Stimulated activated CD8-positive, alpha-beta memory T cell treated with anti-CD3 and anti-CD28 coated beads, Interleukin-12 subunit alpha, Interleukin-12 subunit beta, amount 100 ng/mL, for 1 hour (primary cell): Measurements from ENCODE around the gene TBL1XR1.

Experiments used
- DNase-seq: peaks from one replicate; pipeline ENCODE4 v3.0.0-alpha.2; 2020; ENCODE audit warnings: low read depth

Gene TBL1XR1

DNA sequence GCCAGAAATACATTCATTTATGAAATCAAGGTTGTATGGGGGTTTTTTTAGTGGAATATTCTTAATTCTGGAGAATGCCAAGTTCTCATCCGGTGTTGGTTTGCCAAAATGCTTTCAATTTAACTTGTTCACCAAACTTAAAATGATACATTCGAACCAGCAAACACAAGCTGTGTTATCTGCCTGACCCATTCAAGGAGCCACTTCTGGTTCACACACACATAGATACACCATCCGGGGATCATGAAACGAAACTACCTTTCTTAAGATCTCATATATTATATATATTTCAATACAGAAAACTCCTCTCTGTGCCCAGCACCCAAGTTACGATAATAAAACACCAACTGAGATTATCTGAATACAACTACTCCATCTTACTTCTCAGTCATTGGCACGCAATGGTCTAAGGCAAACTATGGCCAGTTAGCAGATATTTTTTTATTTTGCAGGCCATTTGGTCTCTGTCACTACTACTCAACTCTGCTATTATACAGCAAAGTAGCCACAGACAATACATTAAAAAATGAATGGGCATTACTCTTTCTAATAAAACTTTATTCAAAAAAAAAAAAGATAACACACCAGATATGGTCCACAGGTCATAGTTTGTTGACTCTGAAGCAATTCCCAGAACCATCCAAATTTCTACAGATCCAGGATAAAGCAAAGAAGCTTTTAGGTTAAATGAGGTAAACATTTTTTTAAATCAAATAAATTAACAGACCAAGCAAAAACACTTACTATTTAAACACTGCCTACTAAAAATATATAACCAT, 89.6 kb downstream of the TBL1XR1 start:
- DNase-seq = no peak

DNA sequence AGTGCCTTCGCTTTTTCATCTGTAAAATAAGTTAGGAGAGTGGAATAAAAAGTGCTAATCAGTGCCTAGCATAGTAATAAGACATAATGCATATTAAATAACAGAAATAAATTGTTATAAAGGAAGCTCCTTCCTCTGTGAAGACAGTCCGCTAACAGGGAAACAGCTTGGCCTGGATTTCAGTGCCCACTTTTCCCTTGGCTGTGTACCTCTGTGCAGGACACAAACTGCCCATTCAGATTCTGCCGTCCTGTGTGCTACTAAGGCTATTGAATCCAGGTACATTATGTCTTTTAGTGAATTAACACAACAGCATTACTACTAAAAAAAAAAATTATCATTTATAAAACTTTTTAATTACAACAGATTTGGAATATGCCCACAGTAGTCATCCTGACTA, 90.7 kb downstream of the TBL1XR1 start:
- DNase-seq = no peak

DNA sequence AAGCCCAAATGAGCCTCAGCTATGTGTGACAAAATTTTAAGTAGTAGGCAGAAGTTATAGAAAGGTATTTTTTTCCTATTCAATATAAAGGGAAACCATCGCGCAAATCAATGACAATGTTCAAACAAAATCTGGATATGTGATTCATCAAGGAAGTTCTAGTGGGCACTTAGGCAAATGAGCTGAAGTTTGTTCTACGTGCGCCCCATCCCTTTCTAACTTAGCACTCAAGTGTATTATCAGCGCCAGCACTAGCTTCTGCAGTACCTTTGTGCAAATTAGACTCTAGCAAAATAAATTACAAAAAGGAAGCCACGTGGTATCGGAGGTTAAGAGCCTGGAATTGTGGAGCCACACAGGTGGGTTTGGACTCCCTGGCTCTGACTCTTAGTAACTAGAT, 91.1 kb downstream of the TBL1XR1 start:
- no peak for DNase-seq

DNA sequence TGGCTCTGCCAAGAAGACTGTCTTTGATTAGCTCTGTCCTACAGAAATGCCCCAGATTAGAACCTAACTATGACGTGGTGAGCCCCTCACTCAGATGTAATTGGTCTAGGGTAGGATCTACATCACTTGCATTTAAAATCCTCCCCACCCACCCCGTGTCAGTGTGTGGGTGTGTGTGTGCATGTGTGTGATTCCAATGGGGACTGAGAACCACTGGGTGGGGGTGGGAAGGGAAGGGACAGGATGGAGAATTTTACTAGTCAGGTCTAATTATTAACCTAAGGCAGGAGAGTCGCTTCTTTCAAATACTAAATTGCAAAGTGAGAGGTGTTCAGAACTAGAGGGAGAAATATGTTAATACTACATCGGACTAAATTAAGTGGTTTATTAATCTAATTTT, 91.7 kb downstream of the TBL1XR1 start:
- DNase-seq = no peak

DNA sequence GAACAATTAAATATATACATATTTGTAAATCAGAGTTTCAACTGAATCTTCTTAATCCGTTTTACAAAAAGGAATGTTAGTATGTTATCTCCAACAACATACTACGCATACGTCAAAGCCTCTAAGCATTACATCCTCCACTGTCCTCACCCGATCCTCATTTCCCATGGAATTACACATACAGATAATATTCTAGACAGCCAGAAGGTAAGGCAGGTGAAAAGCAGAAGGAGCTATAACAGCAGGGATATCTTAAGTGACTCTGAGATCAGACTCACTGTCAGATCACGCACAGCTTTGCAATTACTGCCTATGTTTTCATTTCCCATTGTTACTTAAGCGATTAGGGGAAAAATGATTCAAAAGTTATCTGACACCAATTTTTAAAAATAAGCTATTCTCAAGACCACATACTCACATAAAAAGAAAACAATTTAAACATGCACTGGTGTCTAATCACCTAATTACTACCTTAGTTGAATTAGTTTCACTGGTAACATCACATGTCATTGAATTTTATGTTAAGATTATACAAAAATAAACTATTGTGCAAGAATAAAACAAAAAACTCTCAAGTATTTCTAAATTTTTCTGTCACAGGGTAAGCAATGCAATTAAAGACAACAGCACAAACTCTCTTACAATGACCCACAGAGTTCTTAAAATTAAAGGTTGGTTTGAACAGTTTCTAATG, 92.8 kb downstream of the TBL1XR1 start:
- no peak for DNase-seq

DNA sequence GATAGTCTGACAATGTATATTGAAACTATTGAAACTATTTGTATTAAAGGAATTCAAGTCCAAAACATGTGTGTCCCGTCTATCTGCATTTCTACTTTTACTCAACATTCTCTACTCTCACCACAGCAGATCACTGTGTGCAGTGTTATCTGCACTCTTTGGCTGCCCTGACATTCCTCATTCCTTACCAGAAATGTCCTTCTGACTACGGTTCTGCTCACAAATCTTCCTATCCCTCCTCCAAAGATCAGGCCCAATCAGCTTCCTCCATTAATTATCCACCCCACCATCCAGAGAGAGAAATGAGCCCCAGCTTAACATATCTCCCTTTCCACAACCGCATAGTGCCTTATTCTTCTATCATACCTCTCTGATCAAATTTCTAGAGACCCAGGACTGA, 94.7 kb downstream of the TBL1XR1 start:
- no peak for DNase-seq

DNA sequence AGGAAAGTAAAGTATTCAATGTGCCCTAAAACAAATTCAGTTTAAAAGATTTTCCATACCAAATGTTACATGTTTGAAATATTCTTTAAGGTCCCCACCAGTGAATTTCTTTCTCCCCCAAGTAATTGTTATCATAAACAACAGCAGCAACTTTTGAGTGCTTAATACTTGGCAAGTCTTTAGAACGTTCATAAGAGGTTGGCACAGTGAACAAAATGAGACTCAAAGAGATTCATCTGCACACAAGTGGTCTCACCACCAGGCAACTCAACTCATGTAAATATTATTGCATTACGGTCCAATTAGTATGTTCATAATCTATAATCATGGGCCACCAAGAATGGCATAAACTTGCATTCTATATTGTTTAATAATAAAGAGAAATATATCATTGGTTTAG, 98.7 kb downstream of the TBL1XR1 start:
- no peak for DNase-seq

DNA sequence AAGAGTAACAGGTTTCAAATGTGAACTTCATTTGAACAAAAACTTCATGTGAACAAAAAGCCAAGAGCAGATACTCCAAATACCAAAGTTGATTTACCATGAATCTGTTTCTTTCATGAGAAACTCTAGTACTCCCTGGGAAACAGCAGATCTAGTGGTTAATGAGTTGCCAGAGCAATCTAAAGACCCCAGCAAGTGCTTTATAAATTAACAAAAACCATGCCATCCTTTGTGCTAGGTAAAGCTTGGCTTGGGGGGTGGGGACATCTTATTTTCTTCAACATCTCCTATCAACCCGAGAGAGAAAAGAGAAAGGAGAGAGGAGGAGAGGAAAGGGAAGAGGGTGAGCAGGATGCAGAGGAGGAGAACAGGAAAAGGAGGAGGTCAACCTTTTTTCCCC, 100.7 kb downstream of the TBL1XR1 start:
- DNase-seq = no peak

DNA sequence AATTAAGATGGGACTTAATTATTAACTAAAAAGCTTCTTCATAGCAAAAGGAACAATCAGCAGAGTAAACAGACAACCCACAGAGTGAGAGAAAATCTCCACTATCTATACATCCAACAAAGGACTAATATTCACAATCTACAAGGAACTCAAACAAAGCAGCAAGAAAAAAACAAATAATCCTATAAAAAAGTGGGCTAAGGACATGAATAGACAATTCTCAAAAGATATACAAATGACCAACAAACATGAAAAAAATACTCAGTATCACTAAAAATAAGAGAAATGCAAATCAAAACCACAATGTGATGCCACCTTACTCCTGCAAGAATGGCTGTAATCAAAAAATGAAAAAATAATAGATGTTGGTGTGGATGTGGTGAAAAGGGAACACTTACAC, 103.3 kb downstream of the TBL1XR1 start:
- DNase-seq = no peak

DNA sequence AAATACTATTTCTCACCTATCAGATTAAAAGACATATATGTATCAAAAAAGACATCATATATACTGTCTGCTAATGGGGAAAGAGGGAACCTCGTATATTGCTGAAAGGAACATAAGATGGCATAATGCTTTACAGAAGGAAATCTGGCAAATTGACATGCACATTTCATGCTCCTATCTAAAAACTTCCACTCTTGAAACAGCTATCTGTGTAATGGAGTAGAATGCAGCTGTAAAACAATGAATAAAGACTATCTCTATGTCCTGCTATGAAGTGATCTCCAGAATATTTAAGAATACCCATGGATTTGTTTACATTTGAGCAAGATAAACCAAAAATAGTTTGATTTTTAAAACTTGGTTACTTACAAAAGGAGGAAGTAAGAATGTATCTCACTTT, 107.4 kb downstream of the TBL1XR1 start:
- DNase-seq = no peak

DNA sequence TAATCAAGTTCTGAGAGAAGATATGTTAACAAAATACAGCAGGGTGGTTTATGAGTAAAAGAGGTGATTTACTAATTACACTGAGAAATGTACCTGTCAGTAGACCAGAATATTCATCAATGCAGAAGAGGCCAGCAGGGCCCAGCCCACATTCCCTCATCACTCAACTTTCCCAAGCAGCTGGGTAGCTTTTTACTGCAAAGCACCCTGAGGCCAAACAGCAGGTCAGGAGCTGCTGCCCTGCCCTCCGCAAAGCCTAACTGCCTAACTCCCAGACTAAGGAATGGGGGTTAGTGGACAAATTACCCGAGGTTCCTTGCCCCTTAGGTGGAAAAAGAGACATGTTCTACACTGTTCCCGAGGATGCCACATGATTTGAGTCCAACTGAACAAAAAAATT, 108.2 kb downstream of the TBL1XR1 start:
- no peak for DNase-seq

DNA sequence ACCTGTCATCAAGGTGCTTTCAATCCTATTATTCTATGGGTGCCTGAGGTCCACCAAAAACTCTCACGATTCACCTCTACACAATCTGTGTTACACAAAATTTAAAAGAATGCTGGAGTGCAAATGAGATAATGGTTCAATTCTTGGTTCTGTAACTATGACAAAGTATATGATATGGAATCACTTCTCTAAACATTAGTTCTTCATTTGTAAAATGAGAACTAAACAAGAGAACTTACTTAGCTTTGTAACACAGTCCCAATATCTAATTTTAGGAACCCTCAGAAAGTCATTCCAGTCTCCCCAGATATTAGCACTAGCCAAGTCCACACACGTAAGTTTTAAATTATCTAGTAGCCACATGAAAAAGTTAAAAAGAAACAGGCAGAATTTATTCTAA, 111.5 kb downstream of the TBL1XR1 start:
- DNase-seq = no peak

DNA sequence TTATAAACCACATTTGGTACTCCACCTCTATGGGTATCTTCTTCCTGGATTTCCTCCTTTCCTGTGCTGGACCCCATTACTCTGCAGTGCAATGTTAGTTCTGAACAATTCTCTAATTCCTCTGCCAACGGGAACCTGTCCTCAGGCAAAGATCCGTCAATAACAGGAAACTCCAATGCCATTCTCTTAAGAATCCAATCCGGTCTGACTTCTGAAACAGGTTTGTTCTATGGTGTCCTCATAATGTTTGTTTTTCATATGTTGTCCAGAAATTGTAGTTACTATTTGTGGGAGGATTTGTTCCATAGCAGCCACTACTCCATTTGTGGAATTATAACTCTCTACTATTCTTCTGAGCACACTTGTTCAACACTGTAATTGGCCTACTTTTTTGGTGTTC, 112.7 kb downstream of the TBL1XR1 start:
- DNase-seq = no peak

DNA sequence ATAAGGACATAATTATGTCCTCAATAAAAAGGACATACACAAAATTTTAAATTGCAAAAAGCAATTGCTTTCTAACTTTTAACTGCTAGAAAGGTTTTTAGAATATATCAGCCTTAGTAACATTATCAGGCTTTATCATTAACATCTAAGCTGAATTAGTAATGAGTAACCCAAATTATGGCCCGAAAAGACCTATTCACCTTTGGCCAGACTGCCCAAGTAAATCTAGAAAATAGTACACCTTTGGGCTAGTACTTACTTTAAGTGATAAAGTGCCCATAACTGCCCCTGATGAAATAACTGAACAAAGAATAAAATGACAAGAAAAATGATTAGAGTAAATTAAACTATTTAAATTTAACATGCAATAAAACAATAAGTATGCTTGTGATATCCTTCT, 117.2 kb downstream of the TBL1XR1 start:
- DNase-seq = no peak

DNA sequence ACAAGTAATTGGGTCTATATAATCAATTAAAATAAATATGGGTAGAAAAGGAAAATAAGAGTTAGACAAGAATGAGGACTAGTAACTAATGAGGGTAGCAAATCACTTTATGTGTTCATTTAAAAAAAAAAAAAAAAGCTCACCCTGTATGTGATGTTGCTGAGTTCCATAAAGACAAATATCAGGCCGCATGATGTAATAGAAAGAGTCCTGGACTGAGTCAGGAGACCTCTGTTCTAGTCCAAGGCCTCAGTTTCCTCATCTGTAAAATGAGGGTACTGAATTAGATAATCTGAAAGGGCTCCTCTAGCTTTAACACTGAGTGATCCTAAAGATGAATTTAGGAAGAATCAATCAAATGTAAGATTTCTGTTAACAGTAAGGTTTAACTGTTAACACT, 117.6 kb downstream of the TBL1XR1 start:
- no peak for DNase-seq

DNA sequence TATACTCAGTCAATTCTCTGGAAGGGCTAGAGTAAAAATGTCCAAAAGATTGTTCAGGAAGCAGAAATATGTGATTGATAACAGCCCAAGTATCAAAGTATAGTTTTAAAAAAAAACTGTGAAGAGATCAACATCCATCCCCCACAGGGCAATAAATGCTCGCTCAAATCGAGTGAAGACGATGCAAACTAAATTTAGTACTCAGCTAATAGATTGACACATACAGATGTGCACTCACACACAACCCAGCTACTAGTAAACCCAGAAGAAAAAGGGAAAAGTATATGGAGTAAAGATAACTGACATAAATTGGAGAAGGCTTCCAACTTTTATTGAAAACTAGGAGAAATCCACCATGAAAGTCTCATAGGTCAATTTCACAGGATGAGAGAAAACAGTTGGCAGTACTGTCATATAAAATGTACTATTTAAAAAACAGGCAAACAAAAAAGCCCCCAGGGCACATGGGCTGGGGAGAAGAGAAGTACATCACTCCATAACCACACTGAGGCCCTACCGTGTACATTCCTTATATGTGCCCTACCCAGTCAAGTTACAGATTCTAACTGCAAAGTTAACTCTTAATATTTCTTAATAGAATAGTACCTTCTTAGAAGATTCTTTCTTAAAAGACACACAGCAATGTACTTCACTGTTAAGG, 125.7 kb downstream of the TBL1XR1 start:
- DNase-seq = no peak

DNA sequence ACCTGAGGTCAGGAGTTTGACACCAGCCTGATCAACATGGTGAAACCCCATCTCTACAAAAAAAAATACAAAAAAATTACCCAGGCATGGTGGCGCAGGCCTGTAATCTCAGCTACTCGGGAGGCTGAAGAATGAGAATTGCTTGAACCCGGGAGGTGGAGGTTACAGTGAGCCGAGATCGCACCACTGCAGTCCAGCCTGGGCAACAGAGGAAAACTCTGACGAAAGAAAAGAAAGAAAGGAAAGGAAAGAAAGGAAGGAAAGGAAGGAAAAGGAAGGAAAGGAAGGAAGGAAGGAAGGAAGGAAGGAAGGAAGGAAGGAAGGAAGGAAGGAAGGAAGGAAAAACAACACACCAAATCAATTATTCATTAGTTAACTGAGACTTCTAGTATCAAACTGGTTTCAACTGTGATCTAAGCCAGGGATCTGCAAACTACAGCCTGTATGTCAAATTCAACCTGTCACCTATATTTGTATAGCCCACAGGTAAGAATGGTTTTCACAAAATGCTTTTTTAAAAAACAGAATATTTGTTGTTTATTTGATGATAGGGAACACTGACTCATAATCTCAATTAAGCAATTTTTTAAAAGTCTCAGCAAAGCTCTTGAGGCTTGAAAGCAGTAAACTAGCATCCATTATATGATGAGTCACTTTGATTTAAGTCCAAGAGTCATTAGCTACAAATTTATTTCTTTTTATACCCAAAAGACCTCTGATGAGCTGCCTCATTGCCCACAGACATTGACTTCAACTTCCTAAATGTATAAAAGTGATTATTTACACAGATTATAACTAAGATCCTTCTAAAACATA, 127.6 kb downstream of the TBL1XR1 start:
- DNase-seq = no peak

DNA sequence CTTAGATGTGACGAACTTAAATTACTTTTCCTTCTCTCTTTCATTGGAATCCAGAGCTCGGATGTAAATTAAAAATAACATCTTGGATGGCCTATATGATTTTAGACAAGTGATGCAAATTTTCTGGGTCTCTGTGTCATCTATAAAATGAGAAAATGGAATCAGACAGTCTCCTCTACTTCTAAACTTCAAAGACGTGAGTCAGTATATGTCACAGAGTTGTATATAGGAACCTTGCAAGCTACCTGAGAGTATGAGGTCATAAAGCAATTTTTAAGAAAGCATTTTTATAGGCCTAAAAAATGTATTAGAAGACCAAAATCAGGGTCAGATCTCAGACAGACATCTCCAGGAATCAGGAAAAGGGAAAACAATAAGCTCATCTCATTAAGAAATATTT, 128.3 kb downstream of the TBL1XR1 start:
- DNase-seq = no peak

DNA sequence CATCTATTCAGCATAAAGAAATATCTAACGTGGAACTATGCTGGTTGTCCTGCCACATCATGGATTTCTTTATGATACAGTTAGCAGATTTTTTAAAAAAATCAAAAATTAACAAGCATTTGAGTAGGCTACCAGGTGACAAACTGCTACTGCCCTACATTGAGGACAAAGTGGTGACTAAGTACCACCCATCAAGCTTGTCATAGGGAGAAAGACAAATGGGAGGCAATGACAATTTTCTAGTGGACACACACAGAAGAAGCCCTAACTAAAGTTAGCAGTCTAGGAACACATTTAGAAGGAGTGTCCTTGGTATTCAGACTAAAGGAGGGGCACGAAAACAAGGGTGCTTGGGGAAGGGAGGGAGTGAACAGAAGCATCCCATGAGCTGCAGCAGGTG, 131.2 kb downstream of the TBL1XR1 start:
- no peak for DNase-seq

DNA sequence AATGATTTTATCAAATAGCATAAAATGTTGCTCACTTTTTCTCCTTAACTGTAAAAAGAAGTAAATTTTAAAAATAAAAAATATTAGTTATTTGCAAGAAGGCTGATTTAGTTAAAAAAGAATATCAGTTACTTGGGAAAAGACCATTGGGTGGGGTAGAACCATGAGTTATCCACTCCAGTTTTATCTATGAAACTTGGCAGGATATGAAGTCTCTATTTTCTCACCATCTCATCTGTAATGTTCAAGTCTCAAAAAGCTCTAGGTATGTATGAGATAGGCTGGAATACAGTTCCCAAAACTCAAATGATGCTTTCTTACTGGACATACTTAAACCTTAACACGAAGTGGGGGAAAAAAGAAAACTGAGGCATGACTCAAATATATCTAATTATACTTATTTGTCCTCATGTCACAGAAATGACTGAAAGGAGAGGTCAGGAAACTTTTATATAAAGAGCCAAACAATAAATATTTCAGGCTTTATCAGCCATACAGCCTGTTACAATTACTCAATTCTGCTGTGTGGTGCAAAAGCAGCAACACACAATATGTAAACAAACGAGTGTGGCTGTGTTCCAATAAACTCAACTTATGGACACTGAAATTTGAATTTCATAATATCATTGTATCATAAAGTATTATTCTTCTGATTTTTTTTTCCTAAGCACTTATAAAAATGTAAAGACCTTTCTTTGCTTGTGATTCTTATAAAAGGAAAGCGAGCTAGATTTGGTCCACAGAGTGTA, 131.8 kb downstream of the TBL1XR1 start:
- no peak for DNase-seq

DNA sequence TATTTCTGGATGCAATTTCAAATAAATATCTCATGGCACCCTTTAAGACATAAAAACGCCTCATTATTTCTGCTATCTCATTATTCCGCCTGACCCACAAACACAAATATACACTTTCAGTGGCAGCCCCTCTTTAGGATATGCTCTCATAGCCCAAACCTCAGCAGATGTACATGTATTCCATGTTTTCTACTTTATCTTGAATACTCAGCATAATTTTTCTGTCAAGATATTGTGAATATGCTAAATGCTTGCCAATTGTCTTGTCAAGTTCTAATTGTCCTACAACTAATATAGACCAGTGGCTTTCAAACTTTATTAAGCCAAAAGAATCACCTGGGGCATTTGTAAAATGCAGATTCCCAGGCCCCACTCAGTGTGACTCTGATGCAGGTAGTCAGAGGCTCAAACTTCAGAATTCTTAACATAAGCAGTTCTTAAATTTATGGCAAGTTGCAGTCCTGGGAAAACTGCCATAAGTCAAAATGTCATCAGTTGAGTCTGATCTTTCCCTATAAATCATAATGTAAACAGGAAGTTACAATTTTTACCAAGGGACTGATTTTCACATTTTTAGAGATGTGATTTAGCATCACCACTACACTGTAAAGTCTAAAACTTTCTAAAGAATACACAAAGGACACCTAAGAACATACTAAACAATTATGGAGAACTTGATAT, 135.1 kb downstream of the TBL1XR1 start:
- no peak for DNase-seq
